GM10266 (cell line): Measurements from ENCODE around the gene CA11.

Source experiments
- DNase-seq: peaks from one replicate; pipeline ENCODE4 v3.0.0; 2012; ENCODE audit errors: extremely low spot score
- TF ChIP-seq, protein P1 (sequence below): IDR thresholded peaks from 2 replicates; pipeline ENCODE4 v1.5.1; 2012; ENCODE audit warnings: mild to moderate bottlenecking, low read depth; ENCODE audit not compliant: control insufficient read depth, insufficient read depth; ENCODE audit errors: missing control alignments

Gene CA11

DNA sequence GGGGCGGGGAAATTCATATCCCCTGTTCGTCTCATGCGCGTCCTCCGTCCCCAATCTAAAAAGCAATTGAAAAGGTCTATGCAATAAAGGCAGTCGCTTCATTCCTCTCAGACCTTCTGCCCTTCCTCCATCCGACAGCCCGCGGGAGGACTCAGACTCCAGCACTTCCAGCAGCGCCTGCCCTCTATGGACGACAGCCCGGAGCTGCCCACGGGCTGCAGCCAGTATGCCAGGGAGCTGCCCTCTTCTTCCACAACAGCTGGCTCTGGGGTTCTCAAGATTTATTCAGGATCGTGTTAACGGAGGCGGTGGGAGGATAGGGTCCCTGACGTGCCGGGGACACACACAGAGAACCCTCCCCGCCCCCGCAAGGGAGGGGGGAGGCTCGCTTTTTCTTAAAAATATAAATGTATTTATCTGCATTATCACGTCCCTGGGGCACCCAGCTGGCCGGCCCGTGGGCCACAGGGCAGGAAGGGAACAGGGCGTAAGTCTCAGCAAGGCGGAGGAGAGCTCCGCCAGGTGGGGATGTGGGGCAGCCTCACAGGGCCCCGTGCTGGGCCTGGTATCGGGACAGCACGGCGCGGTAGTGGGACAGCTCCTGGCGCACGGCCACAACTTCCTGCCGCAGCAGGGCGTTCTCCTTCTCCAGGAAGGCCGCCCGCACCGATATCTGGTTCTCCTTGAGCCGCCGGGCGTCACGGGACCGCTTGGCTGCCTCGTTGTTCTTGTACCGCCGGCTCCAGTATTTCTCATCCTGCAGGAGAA is 15.5 kb downstream of the CA11 start:
- no peak for DNase-seq
- TF ChIP-seq, protein P1, sequence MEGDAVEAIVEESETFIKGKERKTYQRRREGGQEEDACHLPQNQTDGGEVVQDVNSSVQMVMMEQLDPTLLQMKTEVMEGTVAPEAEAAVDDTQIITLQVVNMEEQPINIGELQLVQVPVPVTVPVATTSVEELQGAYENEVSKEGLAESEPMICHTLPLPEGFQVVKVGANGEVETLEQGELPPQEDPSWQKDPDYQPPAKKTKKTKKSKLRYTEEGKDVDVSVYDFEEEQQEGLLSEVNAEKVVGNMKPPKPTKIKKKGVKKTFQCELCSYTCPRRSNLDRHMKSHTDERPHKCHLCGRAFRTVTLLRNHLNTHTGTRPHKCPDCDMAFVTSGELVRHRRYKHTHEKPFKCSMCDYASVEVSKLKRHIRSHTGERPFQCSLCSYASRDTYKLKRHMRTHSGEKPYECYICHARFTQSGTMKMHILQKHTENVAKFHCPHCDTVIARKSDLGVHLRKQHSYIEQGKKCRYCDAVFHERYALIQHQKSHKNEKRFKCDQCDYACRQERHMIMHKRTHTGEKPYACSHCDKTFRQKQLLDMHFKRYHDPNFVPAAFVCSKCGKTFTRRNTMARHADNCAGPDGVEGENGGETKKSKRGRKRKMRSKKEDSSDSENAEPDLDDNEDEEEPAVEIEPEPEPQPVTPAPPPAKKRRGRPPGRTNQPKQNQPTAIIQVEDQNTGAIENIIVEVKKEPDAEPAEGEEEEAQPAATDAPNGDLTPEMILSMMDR = no peak

DNA sequence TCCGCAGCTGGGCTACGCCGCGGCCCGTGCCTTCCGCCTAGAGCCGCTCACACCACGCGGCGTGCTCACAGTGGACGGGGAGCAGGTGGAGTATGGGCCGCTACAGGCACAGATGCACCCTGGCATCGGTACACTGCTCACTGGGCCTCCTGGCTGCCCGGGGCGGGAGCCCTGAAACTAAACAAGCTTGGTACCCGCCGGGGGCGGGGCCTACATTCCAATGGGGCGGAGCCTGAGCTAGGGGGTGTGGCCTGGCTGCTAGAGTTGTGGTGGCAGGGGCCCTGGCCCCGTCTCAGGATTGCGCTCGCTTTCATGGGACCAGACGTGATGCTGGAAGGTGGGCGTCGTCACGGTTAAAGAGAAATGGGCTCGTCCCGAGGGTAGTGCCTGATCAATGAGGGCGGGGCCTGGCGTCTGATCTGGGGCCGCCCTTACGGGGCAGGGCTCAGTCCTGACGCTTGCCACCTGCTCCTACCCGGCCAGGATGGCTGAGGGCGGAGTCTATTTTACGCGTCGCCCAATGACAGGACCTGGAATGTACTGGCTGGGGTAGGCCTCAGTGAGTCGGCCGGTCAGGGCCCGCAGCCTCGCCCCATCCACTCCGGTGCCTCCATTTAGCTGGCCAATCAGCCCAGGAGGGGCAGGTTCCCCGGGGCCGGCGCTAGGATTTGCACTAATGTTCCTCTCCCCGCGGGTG is 16.2 kb downstream of the CA11 start:
- TF ChIP-seq, protein P1 = no peak
- no peak for DNase-seq

DNA sequence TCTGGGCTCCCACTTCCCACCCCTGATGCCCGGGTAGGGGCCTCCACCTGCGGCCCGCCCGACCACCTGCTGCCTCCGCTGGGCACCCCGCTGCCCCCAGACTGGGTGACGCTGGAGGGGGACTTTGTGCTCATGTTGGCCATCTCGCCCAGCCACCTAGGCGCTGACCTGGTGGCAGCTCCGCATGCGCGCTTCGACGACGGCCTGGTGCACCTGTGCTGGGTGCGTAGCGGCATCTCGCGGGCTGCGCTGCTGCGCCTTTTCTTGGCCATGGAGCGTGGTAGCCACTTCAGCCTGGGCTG is 16.7 kb downstream of the CA11 start:
- TF ChIP-seq, protein P1 = no peak
- DNase-seq = no peak

- no peak for DNase-seq
Measured at GRCh38 chr19:48628486-48629296, 17.3 kb downstream of the CA11 start.

DNA sequence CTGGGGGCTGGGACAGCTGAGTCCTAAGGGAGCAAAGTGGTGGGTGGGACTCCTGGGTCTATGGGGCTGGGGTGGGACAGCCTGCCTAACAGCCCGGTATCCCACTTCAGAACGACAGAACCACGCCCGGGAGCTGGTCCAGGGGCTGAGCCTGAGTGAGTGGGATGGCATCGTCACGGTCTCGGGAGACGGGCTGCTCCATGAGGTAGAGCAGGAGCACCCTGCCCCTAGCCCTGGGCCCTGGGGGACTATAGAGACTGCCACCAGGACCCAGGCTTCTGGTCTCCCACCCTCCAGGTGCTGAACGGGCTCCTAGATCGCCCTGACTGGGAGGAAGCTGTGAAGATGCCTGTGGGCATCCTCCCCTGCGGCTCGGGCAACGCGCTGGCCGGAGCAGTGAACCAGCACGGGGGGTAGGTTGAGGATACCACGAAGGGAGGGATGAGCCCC is 18.1 kb downstream of the CA11 start:
- no peak for DNase-seq
- TF ChIP-seq, protein P1 = no peak

More at GRCh38 chr19:48628486-48629296, 17.3 kb downstream of the CA11 start:
- TF ChIP-seq, protein P1 = no peak

DNA sequence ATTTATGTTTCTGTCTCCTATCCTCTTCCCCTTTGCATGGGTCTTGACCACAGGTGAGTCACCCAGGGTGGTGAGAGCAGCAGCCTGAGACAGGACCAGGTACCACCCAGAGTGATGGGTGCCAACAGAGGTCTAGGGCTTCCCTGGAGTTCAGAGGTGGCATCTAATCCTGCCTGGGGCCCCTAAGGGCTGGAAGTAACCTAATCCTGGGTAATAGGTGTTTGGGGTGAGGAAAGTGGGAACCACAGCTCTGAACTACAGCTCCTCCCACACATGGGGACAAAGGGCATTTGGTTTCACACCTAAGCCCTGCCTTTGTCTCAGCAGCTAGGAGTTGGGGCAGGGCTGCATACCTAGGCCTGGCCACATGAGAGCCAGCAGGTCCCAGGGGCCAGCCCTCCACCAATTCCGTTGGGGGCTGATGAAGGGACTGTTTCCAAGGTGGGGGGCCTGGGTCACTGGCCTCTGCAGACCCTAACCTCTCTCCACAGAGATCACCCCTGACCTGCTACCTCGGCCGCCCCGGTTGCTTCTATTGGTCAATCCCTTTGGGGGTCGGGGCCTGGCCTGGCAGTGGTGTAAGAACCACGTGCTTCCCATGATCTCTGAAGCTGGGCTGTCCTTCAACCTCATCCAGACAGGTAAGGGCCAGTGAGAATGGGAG is 18.7 kb downstream of the CA11 start:
- TF ChIP-seq, protein P1 = no peak
- DNase-seq = no peak
